ENCODE data around the gene MRAP. TPM values are rescaled to one million over a fixed set of nuclear protein-coding genes. Genes with fewer than 3 reads are reported as not detected.
A peak's percentile ranks its signal among the peaks of the same experiment; 100 is the strongest.
"Not testable (repeated sequence)": the region's sequence is repeated elsewhere in the genome, so short reads cannot be mapped to it uniquely, and the experiment has no call there.

MRAP gene
- total RNA-seq, 2 donors from 2014 or later, result 0.33 TPM; not detected in 1

GRCh38 chr21:32285476-32285875 lies 13.2 kb upstream of the MRAP start:
- intact Hi-C loops (cut with DNase I), result no loop called here

GRCh38 chr21:32297449-32297848 lies 1.2 kb upstream of the MRAP start:
- intact Hi-C loops (cut with DNase I), result no loop called here

More at GRCh38 chr21:32285476-32285875, 13.2 kb upstream of the MRAP start:
- no peak for DNase-seq (ENCODE audit: low spot score)

GRCh38 chr21:32298148-32298559 lies 501 bp upstream of the MRAP start:
- intact Hi-C loops (cut with DNase I), result no loop called here
- DNase-seq (ENCODE audit: low spot score), result peak; percentile 23

More at GRCh38 chr21:32297449-32297848, 1.2 kb upstream of the MRAP start:
- DNase-seq (ENCODE audit: low spot score), result peak; percentile 7

GRCh38 chr21:32299695-32300094 lies 1.0 kb downstream of the MRAP start:
- intact Hi-C loops (cut with DNase I), result no loop called here
- no peak for DNase-seq (ENCODE audit: low spot score)

- intact Hi-C loops (cut with DNase I), result no loop called here
- DNase-seq (ENCODE audit: low spot score), result peak; percentile 56
Observed at GRCh38 chr21:32300117-32300681, 1.5 kb downstream of the MRAP start.

GRCh38 chr21:32301596-32301995 lies 2.9 kb downstream of the MRAP start:
- DNase-seq (ENCODE audit: low spot score), result no peak
- intact Hi-C loops (cut with DNase I), result no loop called here

GRCh38 chr21:32302560-32302959 lies 3.9 kb downstream of the MRAP start:
- intact Hi-C loops (cut with DNase I), result no loop called here
- peak; percentile 36 for DNase-seq (ENCODE audit: low spot score)

- no peak for DNase-seq (ENCODE audit: low spot score)
- intact Hi-C loops (cut with DNase I), result no loop called here
Observed at GRCh38 chr21:32303385-32303784, 4.7 kb downstream of the MRAP start.

- no peak for DNase-seq (ENCODE audit: low spot score)
- intact Hi-C loops (cut with DNase I), result loop anchor here in 1 of 2 donors (5.0 kb wide), 1 partner anchor 1937 kb away; no protein-coding TSS in a partner anchor
Observed at GRCh38 chr21:32304998-32305397, 6.3 kb downstream of the MRAP start.

GRCh38 chr21:32306021-32306780 lies 7.5 kb downstream of the MRAP start:
- intact Hi-C loops (cut with DNase I), result loop anchor here in 1 of 2 donors (5.0 kb wide), 1 partner anchor 1936 kb away; no protein-coding TSS in a partner anchor
- DNase-seq (ENCODE audit: low spot score), result peak; percentile 46

GRCh38 chr21:32307706-32308105 lies 9.1 kb downstream of the MRAP start:
- no peak for DNase-seq (ENCODE audit: low spot score)
- intact Hi-C loops (cut with DNase I), result loop anchor here in 1 of 2 donors (1.0 to 5.0 kb wide), 2 partner anchors 40 to 1935 kb away; no protein-coding TSS in a partner anchor

GRCh38 chr21:32308696-32309095 lies 10.0 kb downstream of the MRAP start:
- no peak for DNase-seq (ENCODE audit: low spot score)

GRCh38 chr21:32309906-32310460 lies 11.3 kb downstream of the MRAP start:
- no peak for DNase-seq (ENCODE audit: low spot score)
- intact Hi-C loops (cut with DNase I), result loop anchor here in 1 of 2 donors (5.0 kb wide), 1 partner anchor 1932 kb away; no protein-coding TSS in a partner anchor

More at GRCh38 chr21:32308696-32309095, 10.0 kb downstream of the MRAP start:
- intact Hi-C loops (cut with DNase I), result loop anchor here in 1 of 2 donors (5.0 kb wide), 1 partner anchor 1934 kb away; no protein-coding TSS in a partner anchor

GRCh38 chr21:32310976-32311375 lies 12.3 kb downstream of the MRAP start:
- DNase-seq (ENCODE audit: low spot score); intact Hi-C loops (cut with DNase I): not testable (repeated sequence)

GRCh38 chr21:32311621-32312020 lies 13.0 kb downstream of the MRAP start:
- DNase-seq (ENCODE audit: low spot score), result no peak
- intact Hi-C loops (cut with DNase I), result no loop called here

GRCh38 chr21:32312326-32312725 lies 13.7 kb downstream of the MRAP start:
- intact Hi-C loops (cut with DNase I), result no loop called here
- no peak for DNase-seq (ENCODE audit: low spot score)

GRCh38 chr21:32312976-32313375 lies 14.3 kb downstream of the MRAP start:
- DNase-seq (ENCODE audit: low spot score), result no peak

GRCh38 chr21:32314806-32315205 lies 16.2 kb downstream of the MRAP start:
- DNase-seq (ENCODE audit: low spot score), result no peak
- intact Hi-C loops (cut with DNase I), result no loop called here

More at GRCh38 chr21:32312976-32313375, 14.3 kb downstream of the MRAP start:
- intact Hi-C loops (cut with DNase I), result no loop called here

GRCh38 chr21:32315511-32316281 lies 17.0 kb downstream of the MRAP start:
- peak; percentile 70 for DNase-seq (ENCODE audit: low spot score)
- intact Hi-C loops (cut with DNase I), result no loop called here

Data from posterior vena cava (tissue), 2 donors.